WTC11 (cell line): Measurements from ENCODE around the gene TRAFD1. TPM values are rescaled to one million over a fixed set of nuclear protein-coding genes. Genes with fewer than 3 reads are reported as not detected.

ENCODE experiments used
- ATAC-seq: fragments of 200-7000 bp; cut with Tn5 transposase; 2 replicates; pipeline ENCODE4 v1.10.0; 2021; ENCODE audit warnings: mild to moderate bottlenecking, moderate library complexity
- CTCF ChIA-PET: fragments of 300-600 bp; sonication (Branson Sonifier 250); formaldehyde crosslinking; loops from one replicate; lab custom pipeline; 2021; ENCODE audit warnings: antibody characterized with exemption; lab: Charles Lee
- POLR2A ChIA-PET: fragments of 350-600 bp; sonication (Branson Sonifier 250); formaldehyde crosslinking; loops from one replicate; lab custom pipeline; 2021; ENCODE audit warnings: antibody characterized with exemption; lab: Charles Lee
- DNase-seq: peaks from one replicate; pipeline ENCODE4 v3.0.0; 2021; ENCODE audit warnings: low spot score
- H3K27ac Mint-ChIP-seq: 2 replicates; pipeline ENCODE4 v1.8.0; 2021; ENCODE audit warnings: mixed read lengths
- H3K27me3 Mint-ChIP-seq: 2 replicates; pipeline ENCODE4 v1.8.0; 2021; ENCODE audit warnings: low read depth, mild to moderate bottlenecking, moderate library complexity, mixed read lengths
- H3K36me3 Mint-ChIP-seq: 2 replicates; pipeline ENCODE4 v1.8.0; 2021; ENCODE audit warnings: mixed read lengths
- H3K4me1 Mint-ChIP-seq: 2 replicates; pipeline ENCODE4 v1.8.0; 2022; ENCODE audit warnings: mixed read lengths
- H3K4me3 Mint-ChIP-seq: 2 replicates; pipeline ENCODE4 v1.8.0; 2021; ENCODE audit warnings: mild to moderate bottlenecking, moderate library complexity, mixed read lengths
- H3K9me3 Mint-ChIP-seq: 2 replicates; pipeline ENCODE4 v1.8.0; 2021; ENCODE audit warnings: mixed read lengths
- AR ChIP-seq: fragments of 250-450 bp; sonication (Bioruptor Pico); IDR thresholded peaks from 2 replicates; pipeline ENCODE4 v1.9.0; 2021; ENCODE audit warnings: mild to moderate bottlenecking
- ARID4B ChIP-seq: sonication (generic); formaldehyde crosslinking; IDR thresholded peaks from 2 replicates; pipeline ENCODE4 v1.8.0; 2023; ENCODE audit warnings: missing genetic modification reagents, mild to moderate bottlenecking, borderline replicate concordance
- ELF4 ChIP-seq: sonication (generic); formaldehyde crosslinking; IDR thresholded peaks from 2 replicates; pipeline ENCODE4 v1.8.1; 2022; ENCODE audit warnings: low read depth, mild to moderate bottlenecking, moderate library complexity, missing genetic modification reagents
- ESRRA ChIP-seq: sonication (generic); formaldehyde crosslinking; IDR thresholded peaks from 2 replicates; pipeline ENCODE4 v1.8.1; 2022; ENCODE audit warnings: mild to moderate bottlenecking, missing genetic modification reagents, borderline replicate concordance
- FOXP4 ChIP-seq: sonication (generic); formaldehyde crosslinking; IDR thresholded peaks from 2 replicates; pipeline ENCODE4 v1.8.0; 2022; ENCODE audit warnings: mild to moderate bottlenecking, missing genetic modification reagents
- IRF1 ChIP-seq: sonication (generic); formaldehyde crosslinking; IDR thresholded peaks from 2 replicates; pipeline ENCODE4 v1.8.0; 2023; ENCODE audit warnings: missing genetic modification reagents
- MYBL2 ChIP-seq: sonication (generic); formaldehyde crosslinking; IDR thresholded peaks from 2 replicates; pipeline ENCODE4 v1.8.1; 2023; ENCODE audit warnings: mild to moderate bottlenecking, moderate library complexity, missing genetic modification reagents
- NR3C1 ChIP-seq: sonication (generic); formaldehyde crosslinking; conservative IDR thresholded peaks from 2 replicates; pipeline ENCODE4 v1.8.1; 2023; ENCODE audit warnings: low read depth, mild to moderate bottlenecking, missing genetic modification reagents
- PRRX2 ChIP-seq: fragments of 250-450 bp; sonication (Bioruptor Pico); IDR thresholded peaks from 2 replicates; pipeline ENCODE4 v1.8.0; 2021; ENCODE audit warnings: mild to moderate bottlenecking
- SOX15 ChIP-seq: fragments of 250-450 bp; sonication (Bioruptor Pico); IDR thresholded peaks from 2 replicates; pipeline ENCODE4 v1.9.0; 2021; ENCODE audit warnings: mild to moderate bottlenecking
- ZNF232 ChIP-seq: sonication (generic); formaldehyde crosslinking; IDR thresholded peaks from 2 replicates; pipeline ENCODE4 v1.8.0; 2022; ENCODE audit warnings: mild to moderate bottlenecking, missing genetic modification reagents
- ZNF671 ChIP-seq: fragments of 250-450 bp; sonication (Bioruptor Pico); IDR thresholded peaks from 2 replicates; pipeline ENCODE4 v1.8.0; 2021; ENCODE audit warnings: mild to moderate bottlenecking
- total RNA-seq: library from RNA; stranded (reverse); gene quantifications from 3 replicates; pipeline ENCODE4 v1.2.3, GENCODE V29; 2021
- TF ChIP-seq, protein P1 (sequence below): sonication (generic); formaldehyde crosslinking; IDR thresholded peaks from 2 replicates; pipeline ENCODE4 v1.8.1; 2023; ENCODE audit warnings: mild to moderate bottlenecking, moderate library complexity, missing genetic modification reagents
- TF ChIP-seq, protein P2 (sequence below): sonication (generic); formaldehyde crosslinking; IDR thresholded peaks from 2 replicates; pipeline ENCODE4 v1.8.0; 2022; ENCODE audit warnings: mild to moderate bottlenecking, missing genetic modification reagents
- TF ChIP-seq, protein P3 (sequence below): sonication (generic); formaldehyde crosslinking; IDR thresholded peaks from 2 replicates; pipeline ENCODE4 v1.8.0; 2023; ENCODE audit warnings: mild to moderate bottlenecking, missing genetic modification reagents
- TF ChIP-seq, protein P4 (sequence below): sonication (generic); formaldehyde crosslinking; IDR thresholded peaks from 2 replicates; pipeline ENCODE4 v1.8.0; 2022; ENCODE audit warnings: mild to moderate bottlenecking, missing genetic modification reagents

Gene TRAFD1
- total RNA-seq, 1 experiment from 2014 or later, result 25.1 TPM

- TF ChIP-seq ZNF232 (CRISPR knock-in tag) (no peak), SOX15 (CRISPR knock-in tag) (no peak), IRF1 (CRISPR knock-in tag) (no peak), NR3C1 (CRISPR knock-in tag) (no peak), ESRRA (CRISPR knock-in tag) (no peak), ELF4 (no peak), FOXP4 (CRISPR knock-in tag) (no peak)
- TF ChIP-seq, protein P1, sequence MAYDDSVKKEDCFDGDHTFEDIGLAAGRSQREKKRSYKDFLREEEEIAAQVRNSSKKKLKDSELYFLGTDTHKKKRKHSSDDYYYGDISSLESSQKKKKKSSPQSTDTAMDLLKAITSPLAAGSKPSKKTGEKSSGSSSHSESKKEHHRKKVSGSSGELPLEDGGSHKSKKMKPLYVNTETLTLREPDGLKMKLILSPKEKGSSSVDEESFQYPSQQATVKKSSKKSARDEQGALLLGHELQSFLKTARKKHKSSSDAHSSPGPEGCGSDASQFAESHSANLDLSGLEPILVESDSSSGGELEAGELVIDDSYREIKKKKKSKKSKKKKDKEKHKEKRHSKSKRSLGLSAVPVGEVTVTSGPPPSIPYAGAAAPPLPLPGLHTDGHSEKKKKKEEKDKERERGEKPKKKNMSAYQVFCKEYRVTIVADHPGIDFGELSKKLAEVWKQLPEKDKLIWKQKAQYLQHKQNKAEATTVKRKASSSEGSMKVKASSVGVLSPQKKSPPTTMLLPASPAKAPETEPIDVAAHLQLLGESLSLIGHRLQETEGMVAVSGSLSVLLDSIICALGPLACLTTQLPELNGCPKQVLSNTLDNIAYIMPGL, result no peak
- TF ChIP-seq, protein P2, sequence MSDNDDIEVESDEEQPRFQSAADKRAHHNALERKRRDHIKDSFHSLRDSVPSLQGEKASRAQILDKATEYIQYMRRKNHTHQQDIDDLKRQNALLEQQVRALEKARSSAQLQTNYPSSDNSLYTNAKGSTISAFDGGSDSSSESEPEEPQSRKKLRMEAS (CRISPR knock-in tag), result no peak
- TF ChIP-seq, protein P3, sequence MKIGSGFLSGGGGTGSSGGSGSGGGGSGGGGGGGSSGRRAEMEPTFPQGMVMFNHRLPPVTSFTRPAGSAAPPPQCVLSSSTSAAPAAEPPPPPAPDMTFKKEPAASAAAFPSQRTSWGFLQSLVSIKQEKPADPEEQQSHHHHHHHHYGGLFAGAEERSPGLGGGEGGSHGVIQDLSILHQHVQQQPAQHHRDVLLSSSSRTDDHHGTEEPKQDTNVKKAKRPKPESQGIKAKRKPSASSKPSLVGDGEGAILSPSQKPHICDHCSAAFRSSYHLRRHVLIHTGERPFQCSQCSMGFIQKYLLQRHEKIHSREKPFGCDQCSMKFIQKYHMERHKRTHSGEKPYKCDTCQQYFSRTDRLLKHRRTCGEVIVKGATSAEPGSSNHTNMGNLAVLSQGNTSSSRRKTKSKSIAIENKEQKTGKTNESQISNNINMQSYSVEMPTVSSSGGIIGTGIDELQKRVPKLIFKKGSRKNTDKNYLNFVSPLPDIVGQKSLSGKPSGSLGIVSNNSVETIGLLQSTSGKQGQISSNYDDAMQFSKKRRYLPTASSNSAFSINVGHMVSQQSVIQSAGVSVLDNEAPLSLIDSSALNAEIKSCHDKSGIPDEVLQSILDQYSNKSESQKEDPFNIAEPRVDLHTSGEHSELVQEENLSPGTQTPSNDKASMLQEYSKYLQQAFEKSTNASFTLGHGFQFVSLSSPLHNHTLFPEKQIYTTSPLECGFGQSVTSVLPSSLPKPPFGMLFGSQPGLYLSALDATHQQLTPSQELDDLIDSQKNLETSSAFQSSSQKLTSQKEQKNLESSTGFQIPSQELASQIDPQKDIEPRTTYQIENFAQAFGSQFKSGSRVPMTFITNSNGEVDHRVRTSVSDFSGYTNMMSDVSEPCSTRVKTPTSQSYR (CRISPR knock-in tag), result no peak
- TF ChIP-seq, all 79 proteins: peak for 0
Measured at GRCh38 chr12:112149596-112149995, 24.2 kb downstream of the TRAFD1 start (continued).

GRCh38 chr12:112151766-112152541, 26.6 kb downstream of the TRAFD1 start:
- TF ChIP-seq, protein P4, sequence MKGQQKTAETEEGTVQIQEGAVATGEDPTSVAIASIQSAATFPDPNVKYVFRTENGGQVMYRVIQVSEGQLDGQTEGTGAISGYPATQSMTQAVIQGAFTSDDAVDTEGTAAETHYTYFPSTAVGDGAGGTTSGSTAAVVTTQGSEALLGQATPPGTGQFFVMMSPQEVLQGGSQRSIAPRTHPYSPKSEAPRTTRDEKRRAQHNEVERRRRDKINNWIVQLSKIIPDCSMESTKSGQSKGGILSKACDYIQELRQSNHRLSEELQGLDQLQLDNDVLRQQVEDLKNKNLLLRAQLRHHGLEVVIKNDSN (CRISPR knock-in tag), result no peak
- no peak for TF ChIP-seq MYBL2 (CRISPR knock-in tag)
- TF ChIP-seq, protein P2 (CRISPR knock-in tag), result no peak
- TF ChIP-seq AR (CRISPR knock-in tag), result no peak
- TF ChIP-seq PRRX2 (CRISPR knock-in tag), result no peak
- TF ChIP-seq ARID4B (CRISPR knock-in tag), result no peak
- no peak for TF ChIP-seq ZNF671 (CRISPR knock-in tag)
- no peak for ATAC-seq
- Mint-ChIP-seq H3K9me3 (peaks cover 13% of the 10 kb centered on the region), H3K4me1 (no peaks in the 10 kb centered on the region), H3K4me3 (no peak overlapping the region), H3K27me3 (no peaks in the 10 kb centered on the region), H3K36me3 (peaks cover 55% of the 10 kb centered on the region), H3K27ac (no peak overlapping the region)
- ChIA-PET POLR2A (no interaction called here), CTCF (interaction anchor here (0.9 kb wide), 1 partner anchor 46 kb away, joined by 3 read pairs; no protein-coding TSS in a partner anchor)
- no peak for DNase-seq
